Measurements from ENCODE around the gene LBHD2.
A peak's percentile ranks its signal among the peaks of the same experiment; 100 is the strongest.
"Not testable (repeated sequence)": the region's sequence is repeated elsewhere in the genome, so short reads cannot be mapped to it uniquely, and the experiment has no call there.

The LBHD2 gene

GRCh38 chr14:103110681-103111231 is 26.7 kb downstream of the LBHD2 start:
- H3K27ac ChIP-seq, result peak overlapping the region; percentile 62
- no peak for DNase-seq (ENCODE audit: low spot score)
- no peak for TF ChIP-seq CTCF (conservative IDR thresholded peaks at IDR 0.05; ENCODE audit: low read depth)
- ChIA-PET CTCF (interaction anchor here (0.6 kb wide), 1 partner anchor 150 kb away, joined by 4 read pairs; no protein-coding TSS in a partner anchor), POLR2A (ENCODE audit: low non-redundant PET) (no interaction called here)

GRCh38 chr14:103111232-103111868 is 27.3 kb downstream of the LBHD2 start:
- POLR2A ChIA-PET (ENCODE audit: low non-redundant PET), result no interaction called here
- peak overlapping the region; percentile 62 for H3K27ac ChIP-seq
- TF ChIP-seq CTCF (conservative IDR thresholded peaks at IDR 0.05; ENCODE audit: low read depth), result no peak
- no peak for DNase-seq (ENCODE audit: low spot score)
- CTCF ChIA-PET, result no interaction called here

DNA sequence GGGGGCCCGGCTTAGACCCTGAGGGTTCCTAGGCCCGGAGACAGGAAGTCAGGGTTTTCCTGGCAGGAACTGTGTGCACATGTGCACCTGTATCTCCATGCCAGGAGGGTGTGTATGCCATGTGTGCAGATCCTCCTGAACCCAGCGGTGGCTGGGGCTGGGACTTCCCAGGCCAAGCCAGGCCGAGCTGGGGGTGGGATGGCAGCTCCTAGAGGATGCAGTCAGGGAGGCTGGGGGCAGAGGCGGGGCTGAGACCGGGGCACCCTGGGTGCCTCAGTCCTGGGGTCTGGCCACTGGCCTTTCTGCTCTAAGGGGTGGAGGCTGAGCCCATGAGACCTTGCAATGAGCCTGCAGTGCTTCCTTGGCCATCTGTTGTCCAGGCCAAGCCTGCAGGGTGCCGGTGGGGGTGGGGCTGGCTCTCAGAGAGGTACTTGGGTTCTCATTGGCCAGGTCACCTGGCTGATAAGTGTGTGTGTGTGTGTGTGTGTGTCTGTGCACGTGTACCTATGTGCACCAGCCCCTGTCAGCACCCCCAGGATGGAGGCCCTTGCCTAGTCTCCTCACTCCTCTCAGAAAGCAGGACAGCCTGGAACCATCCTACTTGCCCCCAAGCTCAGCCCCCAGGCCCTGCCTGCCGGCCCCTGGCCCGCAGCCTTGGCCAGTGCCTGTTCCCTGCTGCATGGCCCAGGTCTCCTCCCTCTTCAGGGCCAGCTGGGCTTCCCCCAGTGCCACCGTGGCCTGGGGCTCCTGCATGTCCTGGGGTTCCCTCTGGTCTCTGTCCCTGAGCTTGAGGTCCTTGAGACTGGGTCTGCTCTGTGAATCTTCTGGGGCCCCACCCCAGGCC is 28.6 kb downstream of the LBHD2 start:
- CTCF ChIA-PET, result interaction anchor here (0.6 to 1.3 kb wide), 2 partner anchors 7 to 9 kb away, joined by 3 to 5 read pairs; no protein-coding TSS in a partner anchor
- TF ChIP-seq CTCF (conservative IDR thresholded peaks at IDR 0.05; ENCODE audit: low read depth), result no peak
- DNase-seq (ENCODE audit: low spot score), result no peak
- POLR2A ChIA-PET (ENCODE audit: low non-redundant PET), result no interaction called here
- H3K27ac ChIP-seq, result peak overlapping the region; percentile 62

- POLR2A ChIA-PET (ENCODE audit: low non-redundant PET), result no interaction called here
- TF ChIP-seq CTCF (conservative IDR thresholded peaks at IDR 0.05; ENCODE audit: low read depth), result no peak
- CTCF ChIA-PET, result interaction anchor here (0.6 to 1.3 kb wide), 2 partner anchors 8 kb away, joined by 3 to 5 read pairs; no protein-coding TSS in a partner anchor
- DNase-seq (ENCODE audit: low spot score), result no peak
- H3K27ac ChIP-seq, result peak overlapping the region; percentile 62; the same call in 1 of the 2 replicates
Observed at GRCh38 chr14:103113303-103113702, 29.3 kb downstream of the LBHD2 start.

DNA sequence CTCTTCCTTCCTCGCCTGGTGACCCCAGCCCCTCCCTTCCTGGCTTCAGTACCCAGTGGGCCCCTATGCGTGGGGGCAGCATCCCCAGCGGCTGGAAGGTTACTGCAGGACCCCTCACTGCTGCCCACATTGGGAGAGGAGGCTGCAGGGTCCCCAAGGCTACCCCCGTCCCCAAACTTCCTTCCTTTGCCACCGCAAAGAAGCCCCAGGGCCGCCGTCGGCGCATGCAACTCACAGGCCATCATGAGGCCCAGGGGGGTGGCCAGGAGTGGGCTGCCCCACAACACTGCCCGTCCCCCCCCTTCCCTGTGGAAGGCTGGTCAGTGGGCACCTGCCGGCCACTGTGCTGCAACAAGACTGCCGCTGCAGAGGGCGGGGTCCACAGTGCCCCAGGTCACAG is 29.8 kb downstream of the LBHD2 start:
- no peak overlapping the region for H3K27ac ChIP-seq
- ChIA-PET CTCF (interaction anchor here (1.3 kb wide), 1 partner anchor 9 kb away, joined by 5 read pairs; no protein-coding TSS in a partner anchor), POLR2A (ENCODE audit: low non-redundant PET) (no interaction called here)
- DNase-seq (ENCODE audit: low spot score), result no peak
- TF ChIP-seq CTCF (conservative IDR thresholded peaks at IDR 0.05; ENCODE audit: low read depth), result no peak

DNA sequence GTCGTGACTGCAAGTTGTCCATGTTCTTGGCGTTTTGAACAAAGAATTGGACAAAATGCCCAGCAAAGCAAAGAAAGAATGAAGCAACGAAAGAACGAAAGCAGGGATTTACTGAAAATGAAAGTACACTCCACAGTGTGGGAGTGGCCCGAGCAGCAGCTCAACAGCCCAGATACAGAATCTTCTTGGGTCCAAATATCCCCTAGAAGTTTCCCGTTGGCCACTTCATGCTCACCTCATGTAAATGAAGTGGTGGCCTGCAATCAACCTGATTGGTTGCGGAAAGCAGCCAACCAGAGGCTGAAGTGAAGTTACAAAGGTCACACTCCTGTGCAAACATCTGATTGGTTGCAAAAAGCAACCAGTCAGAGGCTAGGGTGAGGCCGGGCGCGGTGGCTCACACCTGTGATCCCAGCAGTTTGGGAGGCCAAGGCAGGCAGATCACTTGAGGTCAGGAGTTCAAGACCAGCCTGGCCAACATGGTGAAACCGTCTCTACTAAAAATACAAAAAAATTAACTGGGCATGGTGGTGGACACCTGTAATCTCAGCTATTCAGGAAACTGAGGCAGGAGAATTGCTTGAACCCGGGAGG is 31.2 kb downstream of the LBHD2 start:
- POLR2A ChIA-PET (ENCODE audit: low non-redundant PET); DNase-seq (ENCODE audit: low spot score): not testable (repeated sequence)
- CTCF ChIA-PET, result interaction anchor here (0.7 kb wide), 1 partner anchor 177 kb away, joined by 4 read pairs; no protein-coding TSS in a partner anchor
- H3K27ac ChIP-seq, result peak overlapping the region; percentile 26; the same call in 1 of the 2 replicates

Data from RWPE1 (cell line).